ENCODE results near the gene POMGNT2. TPM values are rescaled to one million over a fixed set of nuclear protein-coding genes. Genes with fewer than 3 reads are reported as not detected.

POMGNT2 gene
- total RNA-seq, 4 donors from 2014 or later, result 16.5 to 27.6 (median 23.5) TPM

DNA sequence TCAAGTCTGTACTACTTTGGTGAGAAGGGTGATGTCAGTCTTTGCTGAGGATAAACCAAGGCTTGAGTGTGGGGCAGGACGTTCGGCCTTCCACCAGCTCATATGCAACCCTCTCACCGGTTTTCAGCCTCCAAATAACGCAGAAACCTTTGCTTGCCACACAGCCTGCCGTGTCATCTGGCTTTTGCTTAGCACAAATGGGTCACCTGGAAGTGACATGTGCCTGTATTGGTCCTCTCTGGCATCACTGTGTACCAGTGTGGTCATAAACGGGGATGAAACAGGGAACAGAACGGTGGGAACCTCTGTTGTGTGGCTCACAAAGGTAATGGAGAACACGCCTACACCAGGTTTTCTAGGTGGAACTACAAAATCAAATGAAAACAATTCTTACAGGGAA lies 7.1 kb downstream of the POMGNT2 start:
- 91 to 94% methylated on average over 8 of the region's 8 CpGs for WGBS, 2 donors
- no peak for TF ChIP-seq POLR2A (IDR thresholded peaks at IDR 0.05)
- TF ChIP-seq, protein P1, sequence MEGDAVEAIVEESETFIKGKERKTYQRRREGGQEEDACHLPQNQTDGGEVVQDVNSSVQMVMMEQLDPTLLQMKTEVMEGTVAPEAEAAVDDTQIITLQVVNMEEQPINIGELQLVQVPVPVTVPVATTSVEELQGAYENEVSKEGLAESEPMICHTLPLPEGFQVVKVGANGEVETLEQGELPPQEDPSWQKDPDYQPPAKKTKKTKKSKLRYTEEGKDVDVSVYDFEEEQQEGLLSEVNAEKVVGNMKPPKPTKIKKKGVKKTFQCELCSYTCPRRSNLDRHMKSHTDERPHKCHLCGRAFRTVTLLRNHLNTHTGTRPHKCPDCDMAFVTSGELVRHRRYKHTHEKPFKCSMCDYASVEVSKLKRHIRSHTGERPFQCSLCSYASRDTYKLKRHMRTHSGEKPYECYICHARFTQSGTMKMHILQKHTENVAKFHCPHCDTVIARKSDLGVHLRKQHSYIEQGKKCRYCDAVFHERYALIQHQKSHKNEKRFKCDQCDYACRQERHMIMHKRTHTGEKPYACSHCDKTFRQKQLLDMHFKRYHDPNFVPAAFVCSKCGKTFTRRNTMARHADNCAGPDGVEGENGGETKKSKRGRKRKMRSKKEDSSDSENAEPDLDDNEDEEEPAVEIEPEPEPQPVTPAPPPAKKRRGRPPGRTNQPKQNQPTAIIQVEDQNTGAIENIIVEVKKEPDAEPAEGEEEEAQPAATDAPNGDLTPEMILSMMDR (IDR thresholded peaks at IDR 0.05), result no peak
- intact Hi-C loops (cut with DNase I; ENCODE audit: low total_unique reads), result no loop called here
- no peak overlapping the region for H3K4me3 ChIP-seq (ENCODE audit: low read depth, poor library complexity, severe bottlenecking)
- DNase-seq (ENCODE audit: low spot score in 2 of 2), result no peak

DNA sequence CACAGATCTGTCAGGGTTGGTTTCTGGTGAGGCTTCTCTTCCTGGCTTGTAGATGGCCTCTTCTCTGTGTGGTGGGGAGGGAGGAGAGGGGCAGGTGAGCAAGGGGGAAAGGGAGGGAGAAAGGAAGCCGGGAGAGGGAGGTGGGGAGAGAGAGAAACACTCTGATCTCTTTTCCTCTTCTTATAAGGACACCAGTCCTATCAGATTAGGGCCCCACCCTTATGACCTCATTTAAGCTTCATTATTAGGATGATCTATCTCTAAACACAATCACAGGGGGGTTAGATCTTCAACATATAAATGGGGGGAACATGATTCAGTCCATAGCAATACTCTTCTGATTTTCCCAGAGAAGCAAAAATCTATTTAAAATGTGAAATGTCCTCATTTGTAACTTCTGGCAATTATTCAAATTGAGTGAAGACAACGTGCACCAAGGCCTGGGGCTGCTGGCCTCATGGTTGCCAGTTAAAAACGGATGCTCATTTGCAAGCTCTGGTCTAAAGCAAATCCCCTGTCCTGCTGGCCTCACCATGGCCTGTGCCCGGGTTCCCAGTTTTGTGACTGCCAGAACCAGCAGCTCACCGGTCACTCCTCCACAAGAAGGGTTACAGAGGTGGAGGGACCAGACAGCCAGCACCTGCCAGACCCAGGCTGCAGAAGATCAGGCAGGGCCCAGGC lies 8.3 kb downstream of the POMGNT2 start:
- WGBS, 2 donors, result 65 to 74% methylated on average over 5 of the region's 5 CpGs

DNA sequence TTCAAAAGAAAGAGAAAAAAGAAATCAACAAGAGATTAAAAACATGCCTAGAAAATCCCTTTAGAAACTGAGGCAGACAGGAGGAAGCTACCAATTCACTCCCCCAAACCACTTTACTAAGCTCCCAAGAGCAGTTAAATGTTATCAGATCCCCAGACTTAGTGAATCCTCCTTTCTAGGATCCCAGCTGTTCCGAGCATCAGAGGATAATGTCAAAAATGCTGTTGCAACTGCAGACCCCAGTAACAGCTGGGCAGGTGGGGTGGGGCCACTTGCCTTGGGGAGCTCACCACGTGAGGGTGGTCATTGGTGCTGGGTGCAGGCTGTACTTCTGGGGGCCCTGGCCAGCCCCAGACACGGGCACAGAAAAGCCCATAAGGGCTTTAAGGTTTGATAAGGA lies 9.1 kb downstream of the POMGNT2 start:
- no peak overlapping the region for H3K4me3 ChIP-seq (ENCODE audit: low read depth, poor library complexity, severe bottlenecking)
- DNase-seq (ENCODE audit: low spot score in 2 of 2), result no peak
- intact Hi-C loops (cut with DNase I; ENCODE audit: low total_unique reads), result no loop called here
- 93 to 94% methylated on average over 3 of the region's 3 CpGs for WGBS, 2 donors
- TF ChIP-seq POLR2A (IDR thresholded peaks at IDR 0.05), result no peak
- TF ChIP-seq, protein P1 (IDR thresholded peaks at IDR 0.05), result no peak

More for the DNA sequence above, 8.3 kb downstream of the POMGNT2 start:
- intact Hi-C loops (cut with DNase I; ENCODE audit: low total_unique reads), result no loop called here
- no peak for DNase-seq (ENCODE audit: low spot score in 2 of 2)
- H3K4me3 ChIP-seq (ENCODE audit: low read depth, poor library complexity, severe bottlenecking), result no peak overlapping the region
- TF ChIP-seq POLR2A (IDR thresholded peaks at IDR 0.05), result no peak
- TF ChIP-seq, protein P1 (IDR thresholded peaks at IDR 0.05), result no peak

- H3K4me3 ChIP-seq (ENCODE audit: low read depth, poor library complexity, severe bottlenecking), result no peak overlapping the region
- WGBS, 2 donors, result 94 to 97% methylated on average over 5 of the region's 5 CpGs
- DNase-seq (ENCODE audit: low spot score in 2 of 2), result no peak
- intact Hi-C loops (cut with DNase I; ENCODE audit: low total_unique reads), result no loop called here
- TF ChIP-seq POLR2A (IDR thresholded peaks at IDR 0.05), result no peak
- TF ChIP-seq, protein P1 (IDR thresholded peaks at IDR 0.05), result no peak
These were observed 10.5 kb downstream of the POMGNT2 start for GRCh38 chr3:43095370-43095769.

DNA sequence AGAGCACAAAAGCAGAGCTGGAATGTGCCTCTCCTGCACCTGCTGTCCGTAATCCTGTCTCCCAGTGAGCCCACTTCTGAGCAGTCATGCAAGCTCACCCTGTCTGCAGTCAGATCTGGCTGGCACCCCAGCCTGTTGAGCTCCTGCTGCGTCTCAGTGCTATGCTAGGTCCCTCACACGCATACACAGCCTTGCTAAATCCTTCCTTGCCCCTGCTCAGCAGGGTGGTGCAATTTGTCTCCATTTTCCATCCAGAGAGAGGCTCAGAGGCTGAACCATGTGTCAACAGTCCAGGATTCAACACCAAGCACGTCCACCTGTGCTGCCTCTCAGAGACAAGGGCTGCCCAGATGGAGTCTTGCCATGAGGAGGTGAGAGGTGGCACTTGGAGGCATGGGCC lies 11.0 kb downstream of the POMGNT2 start:
- no peak for TF ChIP-seq POLR2A (IDR thresholded peaks at IDR 0.05)
- TF ChIP-seq, protein P1 (IDR thresholded peaks at IDR 0.05), result no peak
- WGBS, 2 donors, result 96 to 97% methylated on average over 4 of the region's 4 CpGs
- no peak overlapping the region for H3K4me3 ChIP-seq (ENCODE audit: low read depth, poor library complexity, severe bottlenecking)
- intact Hi-C loops (cut with DNase I; ENCODE audit: low total_unique reads), result no loop called here
- no peak for DNase-seq (ENCODE audit: low spot score in 2 of 2)

DNA sequence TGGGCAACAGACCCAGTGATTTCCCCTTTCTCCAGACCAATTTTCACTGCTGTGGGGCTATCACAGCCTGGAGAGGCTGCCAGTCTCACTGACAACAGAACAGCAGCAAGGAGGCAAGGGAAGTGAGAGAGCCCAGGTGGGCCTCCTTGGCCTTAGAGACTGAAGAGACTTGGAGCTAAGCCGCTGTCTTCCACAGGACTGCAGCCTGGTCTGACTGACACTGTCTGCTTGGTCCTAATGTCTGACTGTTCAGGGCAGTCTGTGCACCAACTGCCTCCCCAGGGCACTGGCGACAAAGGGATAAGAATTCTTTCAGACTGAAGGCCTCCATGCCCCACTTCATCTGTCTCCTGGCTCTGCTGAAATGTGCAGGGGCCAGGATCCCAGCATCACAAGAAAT lies 11.5 kb downstream of the POMGNT2 start:
- no peak overlapping the region for H3K4me3 ChIP-seq (ENCODE audit: low read depth, poor library complexity, severe bottlenecking)
- WGBS, 2 donors, result 92 to 93% methylated on average over 1 to 2 of the region's 2 CpGs
- TF ChIP-seq, protein P1 (IDR thresholded peaks at IDR 0.05), result no peak
- TF ChIP-seq POLR2A (IDR thresholded peaks at IDR 0.05), result no peak
- intact Hi-C loops (cut with DNase I; ENCODE audit: low total_unique reads), result no loop called here
- no peak for DNase-seq (ENCODE audit: low spot score in 2 of 2)
